ENCODE results near the gene COQ8A. TPM values are rescaled to one million over a fixed set of nuclear protein-coding genes. Genes with fewer than 3 reads are reported as not detected.

Gene COQ8A
- total and polyA plus RNA-seq, 2 experiments from 2014 or later = 22.9 to 26.4 TPM

GRCh38 chr1:227035316-227035715 lies 95.2 kb downstream of the COQ8A start:
- no peaks in the 10 kb centered on the region for H3K36me3 ChIP-seq (replicated peaks; ENCODE audit: insufficient read depth, low read depth)
- H3K9me3 ChIP-seq (ENCODE audit: low read depth) = no peaks in the 10 kb centered on the region
- no peak overlapping the region for H3K27ac ChIP-seq
- WGBS (ENCODE audit: low lambda C conversion rate, missing lambda C conversion rate) = 86% methylated on average over 2 of the region's 2 CpGs
- no peak for DNase-seq (ENCODE audit: low spot score)
- TF ChIP-seq EZH2 (IDR thresholded peaks at IDR 0.05; ENCODE audit: borderline replicate concordance) = no peak
- no peak for TF ChIP-seq EZH2phosphoT487 (IDR thresholded peaks at IDR 0.05; ENCODE audit: low read depth, severe bottlenecking, unreplicated experiment)
- TF ChIP-seq CTCF (IDR thresholded peaks at IDR 0.05; ENCODE audit: poor library complexity) = no peak
- H3K4me3 ChIP-seq = no peak overlapping the region
- no peaks in the 10 kb centered on the region for H3K9me2 ChIP-seq (replicated peaks; ENCODE audit: insufficient read depth)
- H3K27me3 ChIP-seq = no peaks in the 10 kb centered on the region
- H3K79me2 ChIP-seq = no peaks in the 10 kb centered on the region
- no peaks in the 10 kb centered on the region for H3K4me1 ChIP-seq (ENCODE audit: insufficient read depth)
- H4K20me1 ChIP-seq (ENCODE audit: insufficient read depth, poor library complexity, severe bottlenecking) = no peaks in the 10 kb centered on the region
- H3K4me2 ChIP-seq = no peak overlapping the region
- H2AFZ ChIP-seq = no peak overlapping the region

GRCh38 chr1:227037121-227037520 lies 97.0 kb downstream of the COQ8A start:
- Histone ChIP-seq H3K36me3 (replicated peaks; ENCODE audit: insufficient read depth, low read depth) (no peaks in the 10 kb centered on the region), H3K9me2 (replicated peaks; ENCODE audit: insufficient read depth) (no peaks in the 10 kb centered on the region), H3K79me2 (no peaks in the 10 kb centered on the region)

More at GRCh38 chr1:227037121-227037520, 97.0 kb downstream of the COQ8A start:
- no peak overlapping the region for H3K4me3 ChIP-seq
- no peak for DNase-seq (ENCODE audit: low spot score)
- no peaks in the 10 kb centered on the region for H3K9me3 ChIP-seq (ENCODE audit: low read depth)
- H3K27me3 ChIP-seq = no peaks in the 10 kb centered on the region
- no peaks in the 10 kb centered on the region for H3K4me1 ChIP-seq (ENCODE audit: insufficient read depth)
- WGBS (ENCODE audit: low lambda C conversion rate, missing lambda C conversion rate) = 94% methylated on average over 1 of the region's 1 CpG
- H2AFZ ChIP-seq = no peak overlapping the region
- no peak overlapping the region for H3K4me2 ChIP-seq
- H4K20me1 ChIP-seq (ENCODE audit: insufficient read depth, poor library complexity, severe bottlenecking) = no peaks in the 10 kb centered on the region
- H3K27ac ChIP-seq = no peak overlapping the region
- no peak for TF ChIP-seq EZH2phosphoT487 (IDR thresholded peaks at IDR 0.05; ENCODE audit: low read depth, severe bottlenecking, unreplicated experiment)
- no peak for TF ChIP-seq CTCF (IDR thresholded peaks at IDR 0.05; ENCODE audit: poor library complexity)
- no peak for TF ChIP-seq EZH2 (IDR thresholded peaks at IDR 0.05; ENCODE audit: borderline replicate concordance)

Small RNA genes within 50 kb of the gene (small RNA-seq; reads per million reads assigned to genes)
- gene AL353689.1 = not detected

Other genes starting within 250 kb of the COQ8A start
- gene ITPKB, start 201.0 kb upstream of the COQ8A start, total RNA-seq = 9.4 and 11.0 TPM in 2 replicates
- 7.4 and 13.8 TPM in 2 replicates for gene ITPKB, start 201.0 kb upstream of the COQ8A start, polyA plus RNA-seq
- 12.9 and 14.2 TPM in 2 replicates for gene PSEN2, start 69.7 kb upstream of the COQ8A start, total RNA-seq
- 12.7 and 14.3 TPM in 2 replicates for gene PSEN2, start 69.7 kb upstream of the COQ8A start, polyA plus RNA-seq

Data from hepatocyte (in vitro differentiated cells).